Omental fat pad (tissue), 4 donors: ENCODE data around the gene PTGDR2. TPM values are rescaled to one million over a fixed set of nuclear protein-coding genes. Genes with fewer than 3 reads are reported as not detected.

Experiments
- ATAC-seq: fragments of 150-250 bp; one replicate; pipeline ENCODE4 v1.9.1; 2016; ENCODE audit warnings: mild to moderate bottlenecking, moderate library complexity; ENCODE audit not compliant: low FRiP score
- DNase-seq: peaks from one replicate; pipeline ENCODE4 v3.0.0-alpha.2; 2019; ENCODE audit warnings: low spot score
- CTCF ChIP-seq, 3 donors: fragments of 450-650 bp; IDR thresholded peaks; one replicate each; pipeline ENCODE4 v1.5.1; 2016 to 2017; ENCODE audit warnings: antibody characterized with exemption in 3 of 3, mild to moderate bottlenecking in 3 of 3, moderate library complexity in 2 of 3
- total RNA-seq, 4 donors: library from RNA; depleted of rRNA; stranded (reverse); fragments of >200 nt; gene quantifications; one replicate each; pipeline ENCODE4 v1.1.0, GENCODE V29; 2016

Gene PTGDR2
- total RNA-seq, 4 donors from 2014 or later, result 0.28 to 1.1 TPM; not detected in 2

- ATAC-seq (no peak), DNase-seq (no peak)
- TF ChIP-seq CTCF (IDR thresholded peaks at IDR 0.05), result no peak
Measured at GRCh38 chr11:60863550-60864521, 8.1 kb upstream of the PTGDR2 start.

- DNase-seq, result no peak
- no peak for TF ChIP-seq CTCF (IDR thresholded peaks at IDR 0.05)
- ATAC-seq, result no peak
Measured at GRCh38 chr11:60862171-60862570, 6.4 kb upstream of the PTGDR2 start.

GRCh38 chr11:60860943-60861342 is 5.2 kb upstream of the PTGDR2 start:
- no peak for ATAC-seq
- no peak for DNase-seq
- no peak for TF ChIP-seq CTCF (IDR thresholded peaks at IDR 0.05)

GRCh38 chr11:60859616-60860250 is 4.0 kb upstream of the PTGDR2 start:
- DNase-seq, result no peak
- ATAC-seq, result no peak
- no peak for TF ChIP-seq CTCF (IDR thresholded peaks at IDR 0.05)

GRCh38 chr11:60858731-60859464 is 3.1 kb upstream of the PTGDR2 start:
- TF ChIP-seq CTCF (IDR thresholded peaks at IDR 0.05), result no peak
- no peak for DNase-seq

GRCh38 chr11:60858236-60858635 is 2.5 kb upstream of the PTGDR2 start:
- ATAC-seq, result no peak
- DNase-seq, result no peak
- no peak for TF ChIP-seq CTCF (IDR thresholded peaks at IDR 0.05)

More at GRCh38 chr11:60858731-60859464, 3.1 kb upstream of the PTGDR2 start:
- no peak for ATAC-seq
